Duodenal mucosa (tissue), 2 donors: ENCODE data around the gene ADRM1.

Experiments used
- H3K27ac ChIP-seq: one replicate; pipeline ENCODE4 v1.7.0; 2013; ENCODE audit warnings: low read depth, low read length
- H3K27me3 ChIP-seq, 2 donors: one replicate each; pipeline ENCODE4 v1.7.0; 2013; ENCODE audit warnings: low read length in 2 of 2, control low read depth in 1 of 2; ENCODE audit not compliant: insufficient read depth in 2 of 2, control insufficient read depth in 1 of 2
- H3K36me3 ChIP-seq, 2 donors: one replicate each; pipeline ENCODE4 v1.7.0; 2013; ENCODE audit warnings: low read length in 2 of 2, control low read depth in 1 of 2; ENCODE audit not compliant: insufficient read depth in 2 of 2, control insufficient read depth in 1 of 2
- H3K4me1 ChIP-seq, 2 donors: one replicate each; pipeline ENCODE4 v1.7.0; 2013; ENCODE audit warnings: low read length in 2 of 2, control low read depth in 1 of 2; ENCODE audit not compliant: insufficient read depth in 2 of 2, control insufficient read depth in 1 of 2
- H3K4me3 ChIP-seq, 2 donors: one replicate each; pipeline ENCODE4 v1.7.0; 2013; ENCODE audit warnings: low read length in 2 of 2, low read depth in 1 of 2
- H3K9ac ChIP-seq, 2 donors: one replicate each; pipeline ENCODE4 v1.7.0; 2013; ENCODE audit warnings: low read length in 2 of 2, low read depth in 1 of 2
- H3K9me3 ChIP-seq, 2 donors: one replicate each; pipeline ENCODE4 v1.7.0; 2013; ENCODE audit warnings: low read length in 2 of 2, control low read depth in 1 of 2; ENCODE audit not compliant: control insufficient read depth in 1 of 2

Gene ADRM1

DNA sequence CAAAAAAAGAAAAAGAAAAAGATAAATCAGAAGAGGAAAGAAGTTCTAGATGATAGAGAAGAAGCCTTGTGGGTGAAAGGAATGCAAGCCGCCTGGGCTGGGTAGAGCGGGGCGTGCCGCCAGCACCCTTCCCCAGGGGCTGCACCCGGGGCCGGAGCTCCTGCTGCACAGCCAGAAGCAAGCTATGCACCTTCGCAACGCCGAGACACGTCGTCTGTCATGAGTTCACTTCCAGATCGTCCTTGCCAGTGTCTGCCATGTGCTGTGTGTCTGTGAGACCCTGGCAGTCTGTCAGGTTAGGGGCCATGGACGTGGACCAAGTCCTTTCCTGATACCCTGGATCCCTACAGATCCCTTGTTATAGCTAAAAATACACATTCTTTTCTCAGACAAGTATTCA lies 25.5 kb upstream of the ADRM1 start:
- Histone ChIP-seq H3K4me3 (no peak overlapping the region), H3K27me3 (no peaks in the 10 kb centered on the region), H3K9ac (no peak overlapping the region), H3K9me3 (no peaks in the 10 kb centered on the region), H3K27ac (no peak overlapping the region), H3K36me3 (peaks cover 53 to 93% of the 10 kb centered on the region in 2 donors), H3K4me1 (no peaks in the 10 kb centered on the region)

DNA sequence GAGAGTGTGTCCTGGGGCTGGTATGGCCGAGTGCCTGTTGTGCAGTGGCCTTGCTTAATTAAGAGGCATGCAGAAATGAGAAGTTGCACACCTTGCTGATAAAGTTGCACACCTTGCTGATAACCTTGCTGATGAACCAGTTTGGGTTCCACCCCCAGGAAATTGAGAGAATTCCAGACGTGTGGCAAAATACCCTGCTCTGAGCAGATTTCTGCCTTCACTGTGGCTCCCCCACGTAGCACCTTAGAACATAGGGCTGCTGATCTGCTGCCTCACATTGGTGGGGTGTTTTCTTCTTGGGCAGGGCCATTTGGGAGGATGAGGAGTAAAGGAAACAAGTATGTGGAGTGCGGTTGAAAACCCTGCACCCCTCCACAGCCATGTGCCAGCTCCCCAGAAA lies 22.5 kb upstream of the ADRM1 start:
- H3K4me1 ChIP-seq = no peaks in the 10 kb centered on the region
- no peak overlapping the region for H3K4me3 ChIP-seq
- no peak overlapping the region for H3K27ac ChIP-seq
- H3K9me3 ChIP-seq = no peaks in the 10 kb centered on the region
- H3K9ac ChIP-seq = no peak overlapping the region
- H3K27me3 ChIP-seq = no peaks in the 10 kb centered on the region
- H3K36me3 ChIP-seq = peaks cover 42 to 93% of the 10 kb centered on the region in 2 donors

DNA sequence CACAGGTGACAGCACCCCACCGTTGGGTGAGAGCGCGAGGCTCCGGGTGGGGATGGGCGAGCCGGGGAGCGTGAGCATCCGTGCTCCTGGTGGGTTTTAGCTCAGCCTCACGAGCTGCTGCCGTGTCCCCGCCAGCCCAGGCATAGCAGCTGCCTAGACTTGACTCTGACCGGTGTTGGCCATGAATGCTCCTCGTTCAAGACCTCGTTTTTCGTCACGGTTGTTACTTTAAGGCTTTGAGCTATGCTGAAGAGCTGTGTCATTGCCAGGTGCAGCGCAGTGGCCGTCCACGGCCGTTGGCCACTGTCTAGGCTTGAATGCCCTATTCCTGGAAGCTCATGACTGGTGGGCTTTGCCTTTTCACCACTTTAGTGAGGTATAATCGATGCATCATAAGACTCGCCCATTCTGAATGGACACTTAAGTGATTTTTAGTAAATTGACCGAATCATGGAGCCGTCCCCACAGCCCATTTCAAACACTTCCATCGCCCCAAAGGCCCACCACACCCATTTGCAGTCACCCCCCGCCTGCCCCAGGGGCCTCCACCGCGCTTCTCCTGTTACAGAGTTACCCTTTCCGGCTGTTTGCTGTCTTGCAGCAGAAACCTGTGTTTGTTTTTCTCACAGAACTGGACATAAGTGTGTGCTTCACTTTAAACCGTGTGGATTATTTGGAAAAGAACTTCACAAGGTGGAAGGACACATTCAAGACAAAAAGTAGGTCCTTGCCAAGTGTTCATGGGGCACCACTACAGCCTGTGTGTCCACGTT lies 21.4 kb upstream of the ADRM1 start:
- H3K4me3 ChIP-seq = no peak overlapping the region
- no peak overlapping the region for H3K27ac ChIP-seq
- H3K9me3 ChIP-seq = no peaks in the 10 kb centered on the region
- no peaks in the 10 kb centered on the region for H3K4me1 ChIP-seq
- H3K9ac ChIP-seq = no peak overlapping the region
- peaks cover 43 to 94% of the 10 kb centered on the region in 2 donors for H3K36me3 ChIP-seq
- no peaks in the 10 kb centered on the region for H3K27me3 ChIP-seq

DNA sequence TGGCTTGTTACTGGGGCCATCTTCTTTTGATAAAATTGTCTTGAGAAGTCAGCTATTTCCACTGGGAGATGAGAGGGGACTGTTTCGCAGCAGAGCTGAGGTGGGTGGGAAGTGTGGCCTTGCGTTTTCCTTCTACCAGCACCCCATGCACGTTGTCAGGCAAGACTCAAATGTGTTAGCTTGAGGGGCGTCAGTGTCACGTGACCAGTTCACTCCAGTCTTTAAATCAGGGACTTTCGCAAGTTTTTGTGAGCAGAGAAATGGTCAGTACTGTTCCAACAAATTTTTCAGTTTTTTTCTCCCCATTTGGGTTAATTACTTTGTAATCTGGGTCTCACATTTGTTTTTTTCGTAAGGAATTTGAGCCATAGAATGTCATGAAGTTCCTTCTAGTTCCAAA lies 20.7 kb upstream of the ADRM1 start:
- no peaks in the 10 kb centered on the region for H3K27me3 ChIP-seq
- H3K9ac ChIP-seq = no peak overlapping the region
- H3K9me3 ChIP-seq = no peaks in the 10 kb centered on the region
- no peak overlapping the region for H3K4me3 ChIP-seq
- H3K36me3 ChIP-seq = peaks cover 43 to 97% of the 10 kb centered on the region in 2 donors
- no peaks in the 10 kb centered on the region for H3K4me1 ChIP-seq
- no peak overlapping the region for H3K27ac ChIP-seq

DNA sequence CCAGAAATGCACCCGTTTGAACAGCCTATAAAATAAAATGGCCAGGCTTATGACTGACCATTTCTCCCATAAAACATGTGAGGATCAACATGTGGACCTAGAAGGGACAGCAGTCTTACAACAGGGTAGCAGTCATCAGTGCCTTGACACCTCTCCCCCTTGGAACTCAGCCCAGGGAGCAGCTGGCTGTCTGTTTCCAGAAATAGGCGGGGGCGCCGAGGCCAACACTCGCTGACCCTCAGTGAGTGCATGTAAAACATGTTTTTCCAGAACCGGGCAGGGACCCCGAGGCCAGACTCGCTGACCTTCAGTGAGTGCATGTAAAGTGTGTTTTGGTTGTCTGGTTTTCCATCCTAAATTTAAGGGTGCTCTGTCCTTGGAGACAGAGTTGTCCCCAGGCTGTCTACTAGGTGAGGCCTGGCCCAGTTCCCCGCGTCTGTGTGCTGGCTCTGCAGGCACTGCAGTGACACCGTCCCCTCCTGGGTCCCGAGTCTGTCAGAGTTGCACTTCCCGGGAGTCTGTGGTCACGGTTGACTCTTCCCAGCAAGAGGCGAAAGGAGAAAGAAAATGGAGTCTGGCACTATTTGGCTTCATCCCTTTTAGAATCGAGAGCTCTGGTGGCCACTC lies 19.8 kb upstream of the ADRM1 start:
- Histone ChIP-seq H3K36me3 (peaks cover 36 to 98% of the 10 kb centered on the region in 2 donors), H3K27ac (no peak overlapping the region), H3K9ac (no peak overlapping the region), H3K4me3 (no peak overlapping the region), H3K9me3 (no peaks in the 10 kb centered on the region), H3K27me3 (no peaks in the 10 kb centered on the region), H3K4me1 (no peaks in the 10 kb centered on the region)

DNA sequence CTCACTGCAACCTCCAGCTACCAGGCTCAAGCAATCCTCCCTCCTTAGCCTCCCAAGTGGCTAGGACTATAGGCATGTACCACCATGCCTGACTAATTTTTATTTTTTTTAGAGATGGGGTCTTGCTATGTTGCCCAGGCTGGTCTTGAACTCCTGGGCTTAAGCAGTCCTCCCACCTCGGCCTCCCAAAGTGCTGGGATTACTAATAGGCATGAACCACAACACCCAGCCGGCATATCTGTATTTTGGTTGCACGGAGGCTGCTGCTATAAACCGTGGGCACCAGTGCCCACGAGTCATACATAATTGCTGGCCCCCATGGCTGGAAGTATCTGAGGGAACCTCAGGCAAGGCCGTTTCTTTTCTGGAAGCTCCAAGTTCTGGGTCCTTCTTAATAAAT lies 18.3 kb upstream of the ADRM1 start:
- no peaks in the 10 kb centered on the region for H3K4me1 ChIP-seq
- no peak overlapping the region for H3K9ac ChIP-seq
- H3K4me3 ChIP-seq = no peak overlapping the region
- H3K27ac ChIP-seq = no peak overlapping the region
- H3K27me3 ChIP-seq = no peaks in the 10 kb centered on the region
- H3K9me3 ChIP-seq = no peaks in the 10 kb centered on the region
- H3K36me3 ChIP-seq = peaks cover 36 to 92% of the 10 kb centered on the region in 2 donors

DNA sequence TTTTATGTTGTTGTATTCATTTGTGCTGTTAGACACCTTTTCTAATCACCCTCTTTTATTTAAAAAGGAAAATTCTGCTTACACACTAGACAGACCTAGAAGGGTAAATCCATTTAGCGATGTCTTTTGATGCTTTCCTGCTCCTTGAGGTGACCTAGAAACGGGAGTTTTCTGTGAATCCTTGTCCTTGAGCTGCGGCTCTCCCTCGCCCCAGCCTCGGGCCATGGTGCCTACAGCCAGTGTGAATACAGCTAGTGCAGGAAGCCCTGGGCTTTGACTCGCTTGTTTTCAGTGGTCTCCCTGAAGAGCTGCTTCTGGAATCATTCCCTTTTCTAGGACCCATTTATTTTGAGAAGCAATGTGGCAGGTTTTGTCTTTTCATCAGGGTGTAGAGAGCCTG lies 17.6 kb upstream of the ADRM1 start:
- Histone ChIP-seq H3K9me3 (no peaks in the 10 kb centered on the region), H3K27ac (no peak overlapping the region), H3K36me3 (peaks cover 39 to 91% of the 10 kb centered on the region in 2 donors), H3K27me3 (no peaks in the 10 kb centered on the region), H3K4me3 (no peak overlapping the region), H3K4me1 (no peaks in the 10 kb centered on the region), H3K9ac (no peak overlapping the region)

DNA sequence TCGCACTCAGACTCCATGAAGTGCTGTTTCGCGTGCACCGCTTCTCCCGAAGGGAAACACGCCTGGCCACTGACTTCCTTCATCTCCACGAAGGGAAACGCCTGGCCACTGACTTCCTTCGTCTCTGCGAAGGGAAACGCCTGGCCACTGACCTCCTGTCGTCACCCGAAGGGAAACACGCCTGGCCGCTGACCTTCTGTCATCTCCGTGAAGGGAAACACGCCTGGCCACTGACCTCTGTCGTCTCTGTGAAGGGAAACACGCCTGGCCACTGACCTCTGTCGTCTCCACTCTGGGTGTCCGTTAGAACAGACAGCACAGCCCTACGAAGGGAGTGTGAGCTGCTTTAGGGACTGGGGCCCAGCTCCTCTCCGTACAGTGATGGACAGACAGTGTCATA lies 17.1 kb upstream of the ADRM1 start:
- Histone ChIP-seq H3K27me3 (no peaks in the 10 kb centered on the region), H3K27ac (no peak overlapping the region), H3K4me3 (no peak overlapping the region), H3K4me1 (no peaks in the 10 kb centered on the region), H3K36me3 (peaks cover 36 to 85% of the 10 kb centered on the region in 2 donors), H3K9ac (no peak overlapping the region), H3K9me3 (no peaks in the 10 kb centered on the region)

DNA sequence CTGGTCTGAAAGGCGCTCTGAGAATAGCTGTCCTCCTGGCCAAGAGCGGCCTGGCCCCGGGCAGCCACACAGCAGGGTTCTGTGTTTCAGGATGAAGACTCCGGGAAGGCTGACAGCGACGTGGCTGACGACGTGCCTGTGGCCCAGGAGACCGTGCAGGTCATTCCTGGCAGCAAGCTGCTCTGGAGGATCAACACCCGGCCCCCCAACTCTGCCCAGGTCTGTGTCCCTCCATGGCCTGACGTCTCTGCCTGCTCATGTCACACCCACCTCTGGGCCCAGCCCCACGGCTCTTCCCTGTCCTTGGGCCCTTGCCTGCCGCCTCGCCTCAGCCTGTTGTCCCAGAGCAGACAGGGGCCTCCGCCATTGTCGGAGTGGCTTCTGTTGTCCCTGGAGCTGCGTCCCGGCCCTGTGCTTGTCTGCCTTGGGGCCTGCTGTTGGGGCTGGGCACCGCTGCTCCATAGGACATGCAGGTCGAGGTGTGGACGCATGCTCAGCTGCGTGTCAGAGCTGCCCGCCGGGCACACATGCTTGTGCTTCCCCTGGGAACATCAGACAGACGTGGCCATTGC lies 16.2 kb upstream of the ADRM1 start:
- no peaks in the 10 kb centered on the region for H3K9me3 ChIP-seq
- H3K27ac ChIP-seq = no peak overlapping the region
- no peaks in the 10 kb centered on the region for H3K4me1 ChIP-seq
- no peak overlapping the region for H3K9ac ChIP-seq
- no peaks in the 10 kb centered on the region for H3K27me3 ChIP-seq
- no peak overlapping the region for H3K4me3 ChIP-seq
- peaks cover 35 to 83% of the 10 kb centered on the region in 2 donors for H3K36me3 ChIP-seq

DNA sequence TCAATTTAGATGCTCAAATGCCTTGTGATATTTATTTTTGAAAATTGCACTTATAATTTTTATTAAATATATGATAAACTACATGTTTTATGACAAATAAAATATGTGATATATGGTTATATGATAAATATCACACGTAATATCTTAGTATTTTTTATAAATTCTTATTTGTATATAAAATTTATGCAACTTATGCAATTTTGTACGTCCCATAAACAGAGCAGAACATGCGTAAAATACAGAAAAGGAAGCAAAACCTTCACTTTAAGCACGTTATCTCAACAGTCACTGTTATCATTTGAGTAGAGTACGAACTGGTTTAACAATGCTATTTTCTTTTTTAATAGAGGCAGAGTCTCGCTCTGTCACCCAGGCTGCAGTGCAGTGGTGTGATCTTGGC lies 15.7 kb upstream of the ADRM1 start:
- Histone ChIP-seq H3K9me3 (no peaks in the 10 kb centered on the region), H3K36me3 (peaks cover 33 to 83% of the 10 kb centered on the region in 2 donors), H3K27me3 (no peaks in the 10 kb centered on the region), H3K9ac (no peak overlapping the region), H3K27ac (no peak overlapping the region), H3K4me1 (no peaks in the 10 kb centered on the region), H3K4me3 (no peak overlapping the region)
